Activated gamma-delta T cell treated with Interleukin-2 at 50 U/mL for 16 hours (primary cell): Measurements from ENCODE around the gene FAM3C.
"Not testable (repeated sequence)": the region's sequence is repeated elsewhere in the genome, so short reads cannot be mapped to it uniquely, and the experiment has no call there.

Source experiments
- DNase-seq: peaks from one replicate; pipeline ENCODE4 v3.0.0-alpha.2; 2020

FAM3C gene

DNA sequence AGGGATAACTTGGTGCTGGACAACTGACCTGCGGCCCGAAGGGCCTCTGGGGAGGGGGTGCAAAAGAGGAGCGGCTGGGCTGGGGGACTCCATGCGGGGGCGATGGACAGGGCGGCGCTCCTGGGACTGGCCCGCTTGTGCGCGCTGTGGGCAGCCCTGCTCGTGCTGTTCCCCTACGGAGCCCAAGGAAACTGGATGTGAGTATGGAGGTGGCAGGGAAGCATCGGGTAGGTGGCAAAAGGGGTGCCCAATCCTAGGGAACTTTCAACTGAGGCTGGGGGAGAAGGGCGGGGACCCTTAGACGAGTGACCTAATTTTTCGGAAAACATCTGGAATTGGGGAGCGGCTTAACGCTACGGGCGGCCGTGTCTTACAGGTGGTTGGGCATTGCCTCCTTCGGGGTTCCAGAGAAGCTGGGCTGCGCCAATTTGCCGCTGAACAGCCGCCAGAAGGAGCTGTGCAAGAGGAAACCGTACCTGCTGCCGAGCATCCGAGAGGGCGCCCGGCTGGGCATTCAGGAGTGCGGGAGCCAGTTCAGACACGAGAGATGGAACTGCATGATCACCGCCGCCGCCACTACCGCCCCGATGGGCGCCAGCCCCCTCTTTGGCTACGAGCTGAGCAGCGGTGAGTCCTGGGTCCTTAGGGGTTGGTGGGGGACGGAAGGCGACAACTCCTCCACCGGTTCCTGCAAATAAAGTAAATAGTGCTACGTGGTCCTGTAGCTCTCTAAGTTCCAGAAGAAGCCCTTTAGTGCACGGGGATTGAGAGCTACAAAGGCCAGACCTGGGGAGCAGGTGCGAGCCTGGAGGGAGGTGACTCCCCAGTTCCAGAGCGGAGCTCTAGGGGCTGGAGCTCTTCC lies 66.7 kb downstream of the FAM3C start:
- DNase-seq: peak; percentile 7

DNA sequence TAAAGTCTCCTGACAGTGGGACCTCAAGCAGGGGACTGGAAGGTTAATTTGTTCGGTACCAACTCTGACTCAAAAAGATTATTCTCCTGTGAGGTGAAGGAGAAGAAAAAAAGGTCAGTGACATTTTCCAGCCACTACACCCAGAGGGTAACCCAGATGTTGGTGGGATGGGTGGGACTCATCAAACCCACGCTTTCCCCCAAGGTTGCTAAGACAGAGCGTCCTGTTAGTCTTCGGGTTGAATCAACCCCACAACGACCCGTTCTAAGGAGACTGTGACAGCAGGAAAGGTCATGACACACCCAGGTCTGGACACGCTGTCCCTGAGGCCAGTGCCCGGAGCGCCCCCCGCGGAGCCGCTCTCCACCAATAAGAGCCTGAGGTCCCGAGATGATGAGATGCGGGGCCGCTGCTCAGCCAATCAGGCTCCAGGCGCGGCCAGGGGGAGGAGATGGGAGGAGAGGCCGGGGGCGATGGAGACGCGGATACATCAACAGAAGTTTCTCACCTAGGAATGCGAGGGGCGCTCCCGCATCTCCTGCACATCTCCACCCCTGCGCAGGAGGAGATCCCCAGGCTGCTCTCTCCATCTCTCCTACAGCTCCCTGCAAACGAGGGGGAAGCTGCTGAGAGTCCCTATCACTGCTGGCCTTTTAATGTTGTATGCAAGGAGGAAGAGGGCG lies 67.5 kb downstream of the FAM3C start, which contains the start of gene WNT16:
WNT16 (plus strand) TSS at position 493 of the 683 bp plus-strand sequence. CDS start 293 bp downstream, outside the sequence.
- no peak for DNase-seq

DNA sequence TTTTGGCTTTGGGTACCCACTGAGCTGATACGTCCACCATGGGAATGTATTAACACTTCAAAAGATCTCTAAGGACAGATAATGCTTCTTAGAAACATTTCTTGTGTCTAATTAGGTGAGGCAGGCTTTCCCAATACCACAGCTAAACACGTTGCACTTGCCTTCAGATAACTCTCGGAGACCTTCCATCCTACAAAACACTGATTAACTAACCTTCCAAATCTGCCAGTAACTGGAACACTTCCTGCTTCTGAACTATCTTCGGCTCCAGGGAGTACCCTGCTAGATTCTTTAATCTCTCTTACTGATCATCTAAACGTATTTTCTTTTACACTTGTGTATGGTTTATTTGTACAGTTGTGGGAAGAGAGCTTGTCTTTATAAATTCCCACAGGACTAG lies 68.4 kb downstream of the FAM3C start:
- DNase-seq: no peak

GRCh38 chr7:121323515-121324302 lies 72.4 kb downstream of the FAM3C start:
- no peak for DNase-seq

DNA sequence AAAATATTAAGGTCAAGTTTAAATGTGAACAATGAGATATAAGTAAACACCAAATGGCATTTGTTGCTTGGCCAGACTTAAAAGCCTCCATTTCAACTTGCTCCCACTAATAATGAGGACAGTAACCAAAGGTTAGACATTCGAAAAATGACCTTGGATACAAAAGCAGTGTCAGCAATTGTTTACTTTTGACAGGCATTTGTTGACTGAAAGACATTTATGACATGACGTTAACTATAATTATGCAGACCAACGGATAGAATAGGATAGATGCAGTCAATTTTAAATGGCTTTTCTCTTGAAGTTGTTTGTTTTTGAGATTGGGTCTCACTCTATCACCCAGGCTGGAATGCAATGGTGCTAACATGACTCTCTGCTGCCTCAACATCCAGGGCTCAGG lies 73.6 kb downstream of the FAM3C start:
- no peak for DNase-seq

- not testable (repeated sequence) for DNase-seq
These were observed 80.9 kb downstream of the FAM3C start for GRCh38 chr7:121315170-121315569.

DNA sequence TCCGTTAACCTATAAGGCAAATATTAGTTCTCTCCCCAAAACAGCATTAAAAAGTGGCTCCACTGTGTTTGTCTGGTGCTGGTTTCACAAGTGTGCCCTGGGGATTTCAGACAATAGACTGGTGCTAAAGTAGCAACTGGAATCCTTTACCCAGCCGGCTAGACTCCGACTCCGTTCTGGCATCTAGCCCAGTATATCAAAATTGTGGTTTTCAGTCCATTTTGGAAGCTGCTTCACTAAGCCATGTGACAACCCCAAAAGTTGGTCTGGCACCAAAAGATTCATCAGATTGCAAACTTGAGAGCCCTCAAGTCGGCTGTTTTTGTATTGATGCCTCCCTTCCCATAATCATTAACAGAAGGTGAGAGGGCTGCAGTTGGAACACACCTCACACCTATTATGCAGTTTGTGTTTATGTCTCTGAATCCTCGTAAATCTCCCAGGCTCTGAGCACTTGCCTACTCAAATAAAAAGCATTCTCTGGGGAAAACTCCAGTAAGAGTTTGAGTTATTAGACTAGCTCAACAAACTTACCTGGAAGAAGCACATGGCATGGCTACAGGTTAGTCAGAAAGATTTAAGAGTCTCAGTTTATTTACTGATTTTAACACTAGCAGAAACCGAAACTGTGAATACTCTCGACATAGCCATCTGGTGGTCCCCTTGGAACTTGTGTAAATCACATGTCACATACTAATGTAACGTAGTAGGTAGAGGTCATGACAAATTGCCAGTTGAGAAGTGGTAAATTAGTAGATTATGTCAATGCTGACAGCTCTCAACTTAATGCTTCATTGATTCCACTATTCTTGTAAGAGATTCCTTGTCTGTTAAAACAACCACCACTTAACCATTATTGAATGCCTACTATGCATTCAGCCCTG lies 82.1 kb downstream of the FAM3C start:
- DNase-seq: no peak

DNA sequence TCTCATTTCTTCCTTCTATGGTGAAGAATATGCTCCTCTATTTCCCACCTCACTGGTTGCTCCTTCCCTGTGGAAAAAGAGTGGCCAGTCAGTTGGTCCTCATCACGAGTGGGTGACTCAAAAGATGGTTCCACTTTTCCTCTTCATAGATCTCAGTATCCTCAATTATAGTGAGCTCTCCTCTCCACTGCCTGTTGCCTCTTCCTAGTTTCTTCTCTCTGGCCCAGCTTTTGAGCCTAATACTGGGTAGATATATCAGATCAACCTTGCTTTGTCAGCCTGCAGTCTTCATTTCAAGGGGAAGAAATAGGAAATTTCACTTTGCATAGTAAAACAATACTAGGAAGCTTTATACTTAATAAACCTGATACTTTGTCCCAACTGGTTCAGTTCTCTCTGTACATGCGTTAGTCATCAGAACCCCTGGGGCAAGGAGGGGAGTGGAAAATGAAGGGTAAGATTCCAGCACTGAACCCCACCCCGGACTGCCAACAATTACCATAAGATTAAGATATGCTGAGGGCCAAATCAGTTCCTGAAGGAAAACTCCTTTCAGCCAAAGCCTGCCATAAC lies 82.8 kb downstream of the FAM3C start:
- no peak for DNase-seq

GRCh38 chr7:121307021-121307574 lies 89.0 kb downstream of the FAM3C start:
- DNase-seq: no peak

DNA sequence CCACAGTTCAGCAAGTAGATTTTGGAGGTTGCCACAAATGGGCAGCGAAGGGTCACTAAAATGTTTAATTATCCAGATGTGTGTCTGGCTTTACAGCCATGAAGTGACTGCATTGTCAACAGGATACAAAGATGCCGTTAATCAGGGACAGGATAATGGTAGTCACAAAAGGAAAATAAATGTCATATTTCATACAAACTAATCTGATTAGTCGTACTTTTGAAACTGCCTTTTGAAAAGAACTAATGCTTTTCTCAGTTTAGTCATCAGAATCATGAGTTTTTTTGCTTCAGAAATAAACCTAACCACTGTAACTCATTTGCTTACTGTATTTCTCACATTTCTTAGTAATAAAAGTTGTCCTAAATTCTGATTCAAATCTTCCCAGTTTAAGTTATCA lies 89.5 kb downstream of the FAM3C start:
- DNase-seq: no peak

DNA sequence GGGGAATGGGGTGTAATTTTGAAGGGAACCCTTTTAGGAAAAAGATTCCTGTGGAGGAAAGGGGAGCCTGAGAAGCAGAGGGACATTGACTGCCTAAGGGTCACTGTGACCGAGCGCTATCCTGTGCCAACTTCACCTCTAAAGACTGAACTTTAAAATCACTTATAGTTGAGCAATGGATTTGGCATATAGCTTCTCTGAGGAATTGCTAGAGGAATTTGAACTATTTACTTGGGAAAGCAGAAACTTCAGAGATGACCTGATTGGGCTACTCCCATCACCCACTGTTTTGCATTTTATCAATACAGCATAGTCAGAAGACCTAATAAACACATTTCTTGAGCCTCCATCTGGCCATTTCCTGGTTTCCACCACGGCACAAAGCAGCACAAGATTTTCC lies 91.0 kb downstream of the FAM3C start:
- no peak for DNase-seq

- DNase-seq: no peak
These were observed 91.9 kb downstream of the FAM3C start for GRCh38 chr7:121304102-121304658.

GRCh38 chr7:121303422-121304101 lies 92.5 kb downstream of the FAM3C start:
- DNase-seq: no peak

DNA sequence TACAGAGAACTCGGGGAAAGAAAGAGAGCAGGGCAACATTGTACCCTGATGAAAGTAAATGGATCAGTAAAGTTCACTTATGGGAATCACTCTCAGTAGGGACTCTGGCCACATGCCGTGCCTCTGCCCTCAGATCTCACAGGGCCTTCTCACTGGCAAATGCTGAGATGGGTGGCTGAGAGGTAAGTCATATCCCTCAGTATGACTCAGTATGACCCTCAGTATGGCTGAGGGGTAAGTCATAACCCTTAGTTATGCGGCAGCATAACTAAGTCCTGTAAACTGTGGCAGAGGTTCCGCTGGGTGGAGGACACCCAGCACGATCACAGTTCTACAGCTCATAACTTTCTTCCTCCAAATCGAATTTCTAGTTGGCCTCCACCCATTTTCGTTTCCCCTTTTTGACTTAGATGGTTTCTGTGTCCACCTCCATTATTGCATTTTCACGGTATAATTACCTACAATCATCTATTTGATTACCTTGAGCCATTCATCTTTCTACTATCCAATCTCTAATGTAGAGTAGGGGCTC lies 93.8 kb downstream of the FAM3C start:
- no peak for DNase-seq

DNA sequence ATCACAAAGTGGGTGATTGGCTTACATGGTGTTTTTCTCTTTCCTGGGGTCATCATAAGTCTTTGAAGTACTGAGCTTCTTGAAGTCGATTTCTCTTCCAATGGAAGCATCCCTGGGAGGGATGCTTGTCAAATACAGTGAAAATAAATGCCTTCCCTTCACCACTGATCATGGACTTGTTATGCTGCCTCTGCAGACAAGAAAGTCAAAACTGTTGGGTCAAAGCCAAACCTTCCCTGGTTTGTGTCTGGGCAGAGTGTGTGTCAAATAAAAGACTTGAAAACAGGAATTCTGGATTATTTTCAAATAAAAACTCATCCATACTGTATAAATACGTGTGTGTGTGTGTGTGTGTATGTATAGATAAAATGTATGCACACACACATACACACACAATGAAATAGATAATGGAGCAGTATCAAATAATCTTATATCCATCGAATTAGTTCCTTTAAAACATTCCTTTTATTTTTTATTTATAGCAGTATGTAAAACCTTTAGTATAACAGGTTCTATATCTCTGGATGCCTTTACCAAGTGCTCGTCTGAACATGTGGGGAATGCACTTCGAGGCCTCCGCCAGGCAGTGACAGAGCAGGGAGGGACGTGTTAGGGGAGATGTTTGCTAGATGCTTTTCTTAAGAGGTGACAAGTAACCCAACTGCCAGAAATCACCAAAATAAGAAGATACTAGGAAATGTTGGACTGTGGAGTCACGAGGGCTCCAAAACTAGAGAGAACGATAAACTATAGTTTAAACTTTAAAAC lies 94.5 kb downstream of the FAM3C start:
- no peak for DNase-seq

- no peak for DNase-seq
These were observed 95.3 kb downstream of the FAM3C start for GRCh38 chr7:121300685-121301420.
